ENCODE results near the gene EPN1.

Gene EPN1

GRCh38 chr19:55674841-55675660 lies at the start of gene EPN1:
Gene EPN1 (plus strand): TSS chr19:55675226. CDS start chr19:55678628, 3,402 bp downstream.
- DNase-seq, result peak; percentile 86

- DNase-seq, result no peak
Measured at GRCh38 chr19:55626350-55626749, 48.7 kb upstream of the EPN1 start.

GRCh38 chr19:55632463-55632834 lies 42.6 kb upstream of the EPN1 start:
- peak; percentile 83 for DNase-seq

- no peak for DNase-seq
Measured at GRCh38 chr19:55633861-55634260, 41.2 kb upstream of the EPN1 start.

GRCh38 chr19:55635334-55635717 lies 39.7 kb upstream of the EPN1 start:
- DNase-seq, result no peak

- no peak for DNase-seq
Measured at GRCh38 chr19:55635856-55636440, 39.1 kb upstream of the EPN1 start.

- no peak for DNase-seq
Measured at GRCh38 chr19:55636723-55637122, 38.3 kb upstream of the EPN1 start.

GRCh38 chr19:55637534-55637933 lies 37.5 kb upstream of the EPN1 start:
- no peak for DNase-seq

GRCh38 chr19:55638864-55639359 lies 36.1 kb upstream of the EPN1 start:
- DNase-seq, result no peak

GRCh38 chr19:55640043-55640576 lies 34.9 kb upstream of the EPN1 start:
- DNase-seq, result no peak

- DNase-seq, result no peak
Measured at GRCh38 chr19:55640577-55641425, 34.2 kb upstream of the EPN1 start, which contains the start of gene ZNF580. Gene ZNF580 (plus strand): TSS chr19:55641002. CDS start chr19:55642509, 1,507 bp downstream.

GRCh38 chr19:55641426-55642152 lies 33.4 kb upstream of the EPN1 start:
- no peak for DNase-seq

- no peak for DNase-seq
Measured at GRCh38 chr19:55642153-55643002, 32.6 kb upstream of the EPN1 start.

- no peak for DNase-seq
Measured at GRCh38 chr19:55643003-55643886, 31.8 kb upstream of the EPN1 start, which contains the start of gene ZNF581. Gene ZNF581 (plus strand): TSS chr19:55643649. CDS start chr19:55644572, 923 bp downstream.

GRCh38 chr19:55643887-55644176 lies 31.2 kb upstream of the EPN1 start:
- no peak for DNase-seq

GRCh38 chr19:55644191-55644833 lies 30.7 kb upstream of the EPN1 start:
- no peak for DNase-seq

- DNase-seq, result no peak
Measured at GRCh38 chr19:55644842-55645511, 30.0 kb upstream of the EPN1 start.

- DNase-seq, result no peak
Measured at GRCh38 chr19:55645512-55645881, 29.5 kb upstream of the EPN1 start.

All from NCI-H1436 treated with DMSO at 0.1 percent for 48 hours (cell line).